WTC11 (cell line): ENCODE data around the gene PRKAG2. TPM values are rescaled to one million over a fixed set of nuclear protein-coding genes. Genes with fewer than 3 reads are reported as not detected.

Experiments used
- ATAC-seq: fragments of 200-7000 bp; cut with Tn5 transposase; 2 replicates; pipeline ENCODE4 v1.10.0; 2021; ENCODE audit warnings: mild to moderate bottlenecking, moderate library complexity
- CTCF ChIA-PET: fragments of 300-600 bp; sonication (Branson Sonifier 250); formaldehyde crosslinking; loops from one replicate; lab custom pipeline; 2021; ENCODE audit warnings: antibody characterized with exemption; lab: Charles Lee
- POLR2A ChIA-PET: fragments of 350-600 bp; sonication (Branson Sonifier 250); formaldehyde crosslinking; loops from one replicate; lab custom pipeline; 2021; ENCODE audit warnings: antibody characterized with exemption; lab: Charles Lee
- DNase-seq: peaks from one replicate; pipeline ENCODE4 v3.0.0; 2021; ENCODE audit warnings: low spot score
- H3K27ac Mint-ChIP-seq: 2 replicates; pipeline ENCODE4 v1.8.0; 2021; ENCODE audit warnings: mixed read lengths
- H3K27me3 Mint-ChIP-seq: 2 replicates; pipeline ENCODE4 v1.8.0; 2021; ENCODE audit warnings: low read depth, mild to moderate bottlenecking, moderate library complexity, mixed read lengths
- H3K36me3 Mint-ChIP-seq: 2 replicates; pipeline ENCODE4 v1.8.0; 2021; ENCODE audit warnings: mixed read lengths
- H3K4me1 Mint-ChIP-seq: 2 replicates; pipeline ENCODE4 v1.8.0; 2022; ENCODE audit warnings: mixed read lengths
- H3K4me3 Mint-ChIP-seq: 2 replicates; pipeline ENCODE4 v1.8.0; 2021; ENCODE audit warnings: mild to moderate bottlenecking, moderate library complexity, mixed read lengths
- H3K9me3 Mint-ChIP-seq: 2 replicates; pipeline ENCODE4 v1.8.0; 2021; ENCODE audit warnings: mixed read lengths
- CREB1 ChIP-seq: sonication (generic); formaldehyde crosslinking; IDR thresholded peaks from 2 replicates; pipeline ENCODE4 v1.8.0; 2023; ENCODE audit warnings: mild to moderate bottlenecking, missing genetic modification reagents
- CREM ChIP-seq: sonication (generic); formaldehyde crosslinking; IDR thresholded peaks from 2 replicates; pipeline ENCODE4 v1.8.1; 2022; ENCODE audit warnings: mild to moderate bottlenecking, missing genetic modification reagents, moderate library complexity
- FOXP4 ChIP-seq: sonication (generic); formaldehyde crosslinking; IDR thresholded peaks from 2 replicates; pipeline ENCODE4 v1.8.0; 2022; ENCODE audit warnings: mild to moderate bottlenecking, missing genetic modification reagents
- JAZF1 ChIP-seq: fragments of 250-450 bp; sonication (Bioruptor Pico); IDR thresholded peaks from 2 replicates; pipeline ENCODE4 v1.9.0; 2021; ENCODE audit warnings: moderate library complexity, mild to moderate bottlenecking, inconsistent platforms
- KAT7 ChIP-seq: sonication (generic); formaldehyde crosslinking; IDR thresholded peaks from 2 replicates; pipeline ENCODE4 v1.8.1; 2023; ENCODE audit warnings: missing genetic modification reagents, mild to moderate bottlenecking, borderline replicate concordance
- MAX ChIP-seq: sonication (generic); formaldehyde crosslinking; IDR thresholded peaks from 2 replicates; pipeline ENCODE4 v1.8.0; 2022; ENCODE audit warnings: mild to moderate bottlenecking, missing genetic modification reagents
- MYBL2 ChIP-seq: sonication (generic); formaldehyde crosslinking; IDR thresholded peaks from 2 replicates; pipeline ENCODE4 v1.8.1; 2023; ENCODE audit warnings: mild to moderate bottlenecking, moderate library complexity, missing genetic modification reagents
- NFATC4 ChIP-seq: fragments of 250-450 bp; sonication (Bioruptor Pico); IDR thresholded peaks from 2 replicates; pipeline ENCODE4 v1.9.0; 2021; ENCODE audit warnings: mild to moderate bottlenecking
- OVOL2 ChIP-seq: fragments of 250-450 bp; sonication (Bioruptor Pico); IDR thresholded peaks from 2 replicates; pipeline ENCODE4 v1.9.0; 2021; ENCODE audit warnings: mild to moderate bottlenecking, borderline replicate concordance
- PRRX2 ChIP-seq: fragments of 250-450 bp; sonication (Bioruptor Pico); IDR thresholded peaks from 2 replicates; pipeline ENCODE4 v1.8.0; 2021; ENCODE audit warnings: mild to moderate bottlenecking
- RORB ChIP-seq: fragments of 250-450 bp; sonication (Bioruptor Pico); IDR thresholded peaks from 2 replicates; pipeline ENCODE4 v1.9.0; 2021; ENCODE audit warnings: mild to moderate bottlenecking
- SOX15 ChIP-seq: fragments of 250-450 bp; sonication (Bioruptor Pico); IDR thresholded peaks from 2 replicates; pipeline ENCODE4 v1.9.0; 2021; ENCODE audit warnings: mild to moderate bottlenecking
- STAT6 ChIP-seq: sonication (generic); formaldehyde crosslinking; conservative IDR thresholded peaks from 2 replicates; pipeline ENCODE4 v1.8.1; 2023; ENCODE audit warnings: mild to moderate bottlenecking, low read depth, missing genetic modification reagents, moderate library complexity
- ZNF416 ChIP-seq: fragments of 250-450 bp; sonication (Bioruptor Pico); IDR thresholded peaks from 2 replicates; pipeline ENCODE4 v1.9.0; 2021; ENCODE audit warnings: mild to moderate bottlenecking, inconsistent platforms
- ZNF425 ChIP-seq: fragments of 250-450 bp; sonication (Bioruptor Pico); conservative IDR thresholded peaks from 2 replicates; pipeline ENCODE4 v1.9.0; 2021; ENCODE audit warnings: mild to moderate bottlenecking
- total RNA-seq: library from RNA; stranded (reverse); gene quantifications from 3 replicates; pipeline ENCODE4 v1.2.3, GENCODE V29; 2021

The PRKAG2 gene
- total RNA-seq, 1 experiment from 2014 or later: 20.3 TPM

GRCh38 chr7:151600331-151600730, 276.6 kb downstream of the PRKAG2 start (continued):
- TF ChIP-seq ZNF425 (CRISPR knock-in tag) (no peak), JAZF1 (CRISPR knock-in tag) (no peak)

GRCh38 chr7:151599401-151600227, 277.3 kb downstream of the PRKAG2 start:
- no peak for DNase-seq
- POLR2A ChIA-PET: interaction anchor here (1.4 kb wide), 1 partner anchor 8 kb away, joined by 4 read pairs; no protein-coding TSS in a partner anchor
- TF ChIP-seq MAX (CRISPR knock-in tag) (no peak), MYBL2 (CRISPR knock-in tag) (no peak), KAT7 (CRISPR knock-in tag) (no peak), PRRX2 (no peak), OVOL2 (CRISPR knock-in tag) (no peak), NFATC4 (CRISPR knock-in tag) (no peak), ZNF416 (CRISPR knock-in tag) (no peak), STAT6 (no peak), CREM (CRISPR knock-in tag) (no peak), RORB (CRISPR knock-in tag) (no peak), SOX15 (CRISPR knock-in tag) (no peak), FOXP4 (CRISPR knock-in tag) (no peak)
- peaks cover 9% of the 10 kb centered on the region for H3K4me1 Mint-ChIP-seq
- H3K4me3 Mint-ChIP-seq: no peak overlapping the region
- no peaks in the 10 kb centered on the region; the same call in 1 of the 2 replicates for H3K36me3 Mint-ChIP-seq
- H3K27ac Mint-ChIP-seq: peak overlapping the region; percentile 31; the same call in 1 of the 2 replicates
- H3K27me3 Mint-ChIP-seq: no peaks in the 10 kb centered on the region
- ATAC-seq: no peak; the same call in 1 of the 2 replicates
- H3K9me3 Mint-ChIP-seq: no peaks in the 10 kb centered on the region
- CTCF ChIA-PET: interaction anchor here (0.5 to 1.9 kb wide), 2 partner anchors 160 to 457 kb away, joined by 3 to 6 read pairs; no protein-coding TSS in a partner anchor

GRCh38 chr7:151597541-151598444, 279.1 kb downstream of the PRKAG2 start:
- no peak for DNase-seq
- no peaks in the 10 kb centered on the region for H3K9me3 Mint-ChIP-seq

More at GRCh38 chr7:151597541-151598444, 279.1 kb downstream of the PRKAG2 start:
- ChIA-PET POLR2A (no interaction called here), CTCF (no interaction called here)
- H3K27ac Mint-ChIP-seq: 0 out of 2 replicates have a peak overlapping the region, but pooled peaks have one; percentile 14
- ATAC-seq: no peak
- H3K36me3 Mint-ChIP-seq: no peaks in the 10 kb centered on the region
- no peak overlapping the region for H3K4me3 Mint-ChIP-seq
- H3K27me3 Mint-ChIP-seq: no peaks in the 10 kb centered on the region
- TF ChIP-seq CREB1 (CRISPR knock-in tag): no peak
- TF ChIP-seq RORB (CRISPR knock-in tag): no peak
- H3K4me1 Mint-ChIP-seq: peaks cover 9% of the 10 kb centered on the region
